Cardiac fibroblast (primary cell): Measurements from ENCODE around the gene RPL35.
"Not testable (repeated sequence)": the region's sequence is repeated elsewhere in the genome, so short reads cannot be mapped to it uniquely, and the experiment has no call there.

Experiments used
- DNase-seq, 2 donors: peaks; one replicate each; pipeline versions ENCODE4 v3.0.0 to v3.0.0-alpha.2; 2010; ENCODE audit warnings: low read depth in 2 of 2
- H3K4me3 ChIP-seq, 2 donors: replicated peaks in 1 of 2; 1 replicate in 1 of 2; 2 replicates in 1 of 2; pipeline ENCODE4 v1.5.1; 2011; ENCODE audit warnings: low read depth in 2 of 2, low read length in 2 of 2, mild to moderate bottlenecking in 2 of 2, moderate library complexity in 1 of 2
- CTCF ChIP-seq: IDR thresholded peaks from one replicate; pipeline ENCODE4 v1.5.1; 2011; ENCODE audit warnings: low read depth, mild to moderate bottlenecking, low read length, inconsistent platforms

The RPL35 gene

GRCh38 chr9:124843456-124844034 lies 18.2 kb downstream of the RPL35 start:
- DNase-seq, result no peak
- TF ChIP-seq CTCF, result no peak
- H3K4me3 ChIP-seq, result no peak overlapping the region

DNA sequence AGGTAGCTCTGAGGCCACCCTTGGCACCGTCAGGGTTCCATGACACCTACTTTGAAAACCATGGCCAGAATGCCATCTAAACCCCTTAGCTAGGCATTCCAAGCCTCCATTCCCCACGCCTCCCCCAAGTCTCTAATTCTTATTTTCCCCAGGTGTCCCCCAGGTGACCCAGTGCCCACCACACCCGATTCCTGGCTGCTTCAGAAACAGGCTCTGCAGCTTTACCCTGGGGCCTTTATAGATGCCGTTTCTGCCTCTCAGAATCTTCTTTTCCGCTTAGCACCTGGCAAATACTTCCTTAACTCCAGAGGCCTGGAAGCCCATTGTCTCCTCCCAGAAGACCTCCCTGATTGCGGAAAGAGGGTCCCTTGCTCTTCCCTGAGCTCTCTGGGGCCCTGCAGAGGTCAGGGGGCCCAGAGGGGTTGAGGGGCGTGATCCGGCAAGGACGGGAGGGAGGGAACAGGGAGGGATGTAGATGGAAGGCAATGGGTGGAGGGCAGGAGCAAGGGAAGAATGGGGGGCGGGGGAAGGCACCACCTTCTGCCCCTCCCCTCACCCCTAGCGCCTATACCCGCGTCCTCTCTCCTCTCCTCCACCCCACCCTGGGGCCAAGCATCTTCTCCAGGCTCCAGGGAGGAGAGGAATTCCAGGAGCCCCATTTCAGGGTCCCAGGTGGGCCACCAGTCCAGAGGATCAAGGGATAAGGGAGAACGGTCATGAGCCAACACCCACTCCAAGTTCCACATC lies 20.5 kb downstream of the RPL35 start:
- no peak for DNase-seq
- no peak for TF ChIP-seq CTCF
- H3K4me3 ChIP-seq, result no peak overlapping the region

GRCh38 chr9:124840300-124840833 lies 21.4 kb downstream of the RPL35 start:
- no peak for DNase-seq
- no peak overlapping the region for H3K4me3 ChIP-seq
- peak; percentile 43 for TF ChIP-seq CTCF

DNA sequence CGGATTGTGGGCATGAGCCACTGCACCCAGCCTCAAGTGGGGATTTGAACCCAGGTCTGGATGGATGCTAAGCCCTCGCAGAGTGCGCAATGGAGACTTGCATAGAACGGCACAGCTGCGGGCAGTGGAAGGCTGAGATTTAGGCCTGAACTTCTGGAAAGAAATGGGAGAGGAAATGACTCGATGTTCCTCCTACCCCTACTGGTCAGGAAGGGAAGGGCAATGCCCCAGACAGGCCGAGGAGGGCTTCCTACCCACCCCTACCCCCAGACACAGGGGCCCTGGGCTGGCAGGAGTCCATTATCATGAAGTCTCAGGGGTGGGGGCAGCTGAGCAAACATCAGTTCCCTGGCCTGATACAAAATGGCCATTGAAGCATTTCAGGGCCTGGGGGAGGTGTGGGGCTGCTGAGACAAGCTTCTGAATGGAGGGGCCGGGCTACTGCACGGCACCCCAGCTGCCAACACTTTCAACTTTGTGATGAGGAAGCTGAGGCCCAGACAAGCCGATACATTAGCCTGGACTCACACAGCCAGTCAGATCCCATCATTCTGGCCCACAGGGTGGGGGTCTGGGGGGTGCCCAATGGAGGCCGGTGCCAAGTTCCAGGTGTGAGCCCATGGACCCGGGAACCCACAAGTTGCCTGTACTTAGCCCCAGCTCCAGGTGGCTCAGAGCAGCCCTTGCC lies 22.0 kb downstream of the RPL35 start:
- H3K4me3 ChIP-seq, result no peak overlapping the region
- TF ChIP-seq CTCF, result peak; percentile 68
- DNase-seq, result peak; percentile 43 to 50

- not testable (repeated sequence) for H3K4me3 ChIP-seq, DNase-seq
These were observed 23.0 kb downstream of the RPL35 start for GRCh38 chr9:124838567-124839275.

GRCh38 chr9:124838132-124838531 lies 23.6 kb downstream of the RPL35 start:
- not testable (repeated sequence) for H3K4me3 ChIP-seq, DNase-seq

- TF ChIP-seq CTCF, result no peak
- H3K4me3 ChIP-seq, result no peak overlapping the region
- DNase-seq, result peak; percentile 90 to 91
These were observed 26.7 kb downstream of the RPL35 start for GRCh38 chr9:124835026-124835557.
